Stimulated activated CD8-positive, alpha-beta memory T cell treated with anti-CD3 and anti-CD28 coated beads, Interleukin-15, amount 100 ng/mL, for 24 hours (primary cell): ENCODE data around the gene HOXA7.
A peak's percentile ranks its signal among the peaks of the same experiment; 100 is the strongest.

Source experiments
- DNase-seq: peaks from one replicate; pipeline ENCODE4 v3.0.0-alpha.2; 2020; ENCODE audit warnings: low read depth

Gene HOXA7

DNA sequence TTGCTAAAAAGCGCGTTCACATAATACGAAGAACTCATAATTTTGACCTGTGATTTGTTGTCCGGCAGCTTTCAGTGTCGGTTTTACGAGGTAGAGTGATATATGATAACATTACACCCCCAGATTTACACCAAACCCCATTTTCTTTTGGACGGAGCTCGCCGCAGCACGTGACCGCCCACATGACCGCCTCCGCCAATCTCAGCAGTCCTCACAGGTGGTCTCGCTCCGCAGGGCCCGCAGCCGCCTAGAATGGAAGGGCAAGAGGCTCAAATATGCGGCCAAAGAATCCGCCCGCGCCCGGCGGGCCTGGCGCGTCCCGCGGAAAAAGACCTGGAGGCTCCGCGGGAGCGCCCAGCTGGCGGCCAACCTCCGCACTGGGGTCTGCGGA lies at the start of gene HOXA7:
Gene HOXA7, minus strand, starts transcription at position 168 of the 391 bp plus-strand sequence. Its CDS starts 130 bp downstream, at position 38.
- DNase-seq, result no peak

DNA sequence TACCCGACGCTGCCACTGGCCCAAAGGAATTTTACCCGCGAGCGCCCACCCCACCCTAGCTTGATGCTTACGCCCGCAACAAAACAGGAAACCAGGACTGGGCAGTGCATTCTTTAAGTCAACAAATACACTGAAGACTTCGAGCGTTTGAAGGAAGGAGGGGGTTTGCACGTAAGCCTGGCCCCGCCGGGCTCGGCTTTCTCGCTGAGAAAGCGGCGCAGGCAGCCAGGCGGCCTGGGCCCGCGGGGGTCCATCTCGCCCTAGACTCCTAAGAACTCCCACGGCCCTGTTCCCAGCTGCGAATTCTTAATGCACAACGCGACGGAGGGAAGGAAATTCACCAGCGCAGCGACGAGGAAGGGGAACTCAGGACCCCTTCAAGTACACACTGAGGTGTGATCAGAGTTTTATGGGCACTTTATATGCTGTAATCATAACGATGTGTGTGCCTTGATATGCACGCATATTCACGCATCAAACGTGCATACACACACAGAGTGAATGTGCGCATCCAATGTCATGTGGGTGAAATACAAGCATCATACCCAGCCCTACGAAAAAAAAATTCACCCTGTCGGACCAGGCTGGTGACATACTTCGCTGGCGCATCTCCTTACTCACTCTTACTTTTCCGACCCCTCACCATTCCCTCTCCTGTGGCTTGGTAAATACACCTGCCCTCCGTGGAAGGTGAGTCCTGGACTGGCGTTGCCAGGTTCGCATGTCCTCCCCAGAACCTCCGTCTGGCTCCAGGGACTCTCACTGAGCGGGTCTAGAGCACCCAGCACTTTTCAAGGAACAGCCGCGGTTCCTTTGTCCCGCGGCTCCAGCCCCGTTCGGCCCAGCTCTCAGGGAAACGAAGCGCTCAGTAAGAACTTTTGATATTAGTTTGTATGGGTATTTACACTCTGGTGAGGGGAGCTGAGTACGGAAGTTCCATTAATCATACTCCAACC lies 49.1 kb upstream of the HOXA7 start:
- no peak for DNase-seq

- no peak for DNase-seq
Measured at GRCh38 chr7:27204851-27205322, 48.4 kb upstream of the HOXA7 start.

DNA sequence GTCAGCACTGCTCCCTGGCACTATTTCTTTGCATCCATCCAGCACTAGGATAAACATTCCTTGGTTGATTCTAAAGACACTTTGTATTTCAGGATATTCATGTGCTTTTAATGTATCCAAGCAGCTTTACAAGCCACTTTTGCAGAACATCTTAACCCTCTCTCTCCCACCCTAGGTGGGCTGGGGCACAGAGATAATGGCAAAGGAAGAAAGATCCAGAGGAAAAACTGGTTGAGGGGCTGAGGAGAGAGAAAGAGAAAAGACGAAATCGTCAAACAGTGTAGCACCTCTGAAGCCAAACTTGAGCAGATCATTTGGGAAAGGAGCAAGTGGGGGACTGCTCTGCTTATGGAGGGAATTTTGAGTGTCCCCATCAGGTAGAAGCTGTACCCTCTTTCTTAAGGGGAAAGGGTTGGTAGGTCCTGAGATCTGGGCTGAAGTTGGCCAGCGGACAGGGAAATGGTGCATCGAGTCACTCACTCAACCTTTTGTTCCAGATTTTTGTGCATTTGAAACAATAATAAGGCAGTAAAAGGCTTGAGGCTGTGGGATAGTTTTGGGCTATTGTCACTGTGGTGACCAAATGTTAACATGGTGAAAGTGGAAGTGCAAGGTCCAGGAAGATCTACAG lies 47.6 kb upstream of the HOXA7 start:
- DNase-seq, result no peak

DNA sequence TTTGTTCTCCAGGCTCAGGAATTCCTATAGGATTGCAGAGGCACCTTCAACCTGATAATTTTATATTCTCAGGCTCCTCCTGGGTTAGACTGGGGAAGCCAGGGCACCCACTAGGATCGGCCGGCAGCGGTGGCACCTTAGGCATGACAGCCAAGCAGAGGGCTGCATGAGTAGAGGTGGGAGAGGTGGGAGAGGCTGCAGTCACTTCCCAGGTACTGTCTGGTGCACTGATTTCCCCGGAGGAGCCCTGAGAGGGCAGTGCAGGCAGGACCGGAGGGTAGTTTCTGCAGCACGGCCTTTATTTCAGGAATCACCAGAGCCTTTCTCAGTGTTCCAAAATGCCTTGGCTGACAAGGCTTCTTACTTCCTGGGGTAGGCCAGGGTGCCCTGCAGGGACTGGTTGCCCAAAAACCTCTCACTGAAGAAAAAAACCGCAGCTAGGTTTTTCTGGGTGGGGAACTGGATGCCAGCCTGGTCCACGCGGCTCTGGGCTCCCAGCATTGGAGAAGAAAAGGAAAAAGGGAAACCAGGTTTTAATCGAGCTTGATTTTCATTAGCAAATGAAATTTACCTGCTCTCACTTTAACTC lies 47.0 kb upstream of the HOXA7 start:
- no peak for DNase-seq

- no peak for DNase-seq
Measured at GRCh38 chr7:27202862-27203134, 46.3 kb upstream of the HOXA7 start.

GRCh38 chr7:27202018-27202861 lies 45.8 kb upstream of the HOXA7 start:
- DNase-seq, result no peak

GRCh38 chr7:27201580-27202017 lies 45.1 kb upstream of the HOXA7 start:
- no peak for DNase-seq

DNA sequence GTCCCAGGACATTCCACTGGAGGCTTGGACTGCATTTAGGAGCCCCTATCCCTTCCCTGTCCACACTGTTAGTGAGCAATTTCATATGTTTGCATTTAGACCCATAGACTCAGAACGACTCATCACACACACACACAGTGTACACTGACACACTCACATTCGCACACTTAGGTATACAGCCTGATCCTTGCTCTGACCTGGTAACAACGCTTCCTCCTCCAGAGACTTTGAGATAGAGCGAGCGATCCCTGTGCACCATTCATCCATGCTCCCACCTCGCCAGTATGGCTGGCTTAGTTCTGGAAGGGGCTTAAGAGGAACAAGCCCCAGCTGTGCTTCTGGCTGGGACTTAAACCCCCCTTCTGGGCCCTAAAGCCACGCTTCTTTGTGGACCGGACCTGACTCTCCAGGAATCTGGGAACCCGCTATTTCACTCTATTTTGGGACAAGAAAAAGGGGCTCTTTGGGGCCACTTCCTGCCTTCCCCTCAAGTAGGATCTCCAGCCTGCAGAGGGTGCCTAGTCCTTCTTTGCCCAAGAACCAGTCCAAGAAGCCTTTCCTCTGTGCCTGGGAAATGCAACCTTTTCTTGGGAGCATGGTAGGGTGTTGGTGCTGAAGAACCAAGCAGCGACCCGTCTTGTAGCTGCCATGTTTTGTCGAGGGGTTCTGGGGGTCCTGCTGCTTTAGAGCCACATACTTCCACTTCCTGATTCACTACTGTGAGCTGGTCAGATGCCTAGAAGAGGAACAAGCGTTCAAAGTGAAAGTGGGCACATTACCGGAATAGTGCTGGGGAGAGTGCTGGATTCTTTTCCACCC lies 44.5 kb upstream of the HOXA7 start:
- DNase-seq, result no peak

GRCh38 chr7:27199849-27200760 lies 43.6 kb upstream of the HOXA7 start, which contains the start of gene HOXA13:
HOXA13 (minus strand) TSS chr7:27200091; CDS start chr7:27200077, 14 bp downstream.
- no peak for DNase-seq

GRCh38 chr7:27198871-27199801 lies 42.7 kb upstream of the HOXA7 start:
- DNase-seq, result no peak

GRCh38 chr7:27198138-27198841 lies 41.8 kb upstream of the HOXA7 start:
- no peak for DNase-seq

- no peak for DNase-seq
Measured at GRCh38 chr7:27197137-27198042, 40.9 kb upstream of the HOXA7 start.

DNA sequence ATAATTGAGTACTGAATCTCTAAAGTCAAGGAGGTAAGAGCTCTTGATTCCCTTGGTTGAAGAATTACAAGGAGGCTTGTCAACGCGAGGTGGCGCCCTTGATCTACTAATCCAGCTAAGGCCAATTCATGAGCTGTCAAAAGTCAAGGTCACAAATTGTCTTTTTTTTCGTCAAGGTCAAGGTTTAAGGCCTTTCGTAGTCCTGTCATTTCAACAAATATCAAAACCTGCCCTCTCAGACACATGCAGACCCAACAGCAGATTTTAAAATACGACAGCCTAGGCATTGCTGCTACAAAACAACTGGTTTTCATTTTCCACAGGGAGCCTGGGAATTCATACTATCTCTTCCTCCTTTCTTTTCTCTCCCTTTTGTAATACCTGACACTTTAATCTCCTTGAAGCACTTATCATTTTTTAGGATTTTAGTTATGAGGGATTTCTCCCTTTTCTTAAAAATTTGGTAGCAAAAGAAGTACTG lies 39.9 kb upstream of the HOXA7 start:
- peak; percentile 70 for DNase-seq

DNA sequence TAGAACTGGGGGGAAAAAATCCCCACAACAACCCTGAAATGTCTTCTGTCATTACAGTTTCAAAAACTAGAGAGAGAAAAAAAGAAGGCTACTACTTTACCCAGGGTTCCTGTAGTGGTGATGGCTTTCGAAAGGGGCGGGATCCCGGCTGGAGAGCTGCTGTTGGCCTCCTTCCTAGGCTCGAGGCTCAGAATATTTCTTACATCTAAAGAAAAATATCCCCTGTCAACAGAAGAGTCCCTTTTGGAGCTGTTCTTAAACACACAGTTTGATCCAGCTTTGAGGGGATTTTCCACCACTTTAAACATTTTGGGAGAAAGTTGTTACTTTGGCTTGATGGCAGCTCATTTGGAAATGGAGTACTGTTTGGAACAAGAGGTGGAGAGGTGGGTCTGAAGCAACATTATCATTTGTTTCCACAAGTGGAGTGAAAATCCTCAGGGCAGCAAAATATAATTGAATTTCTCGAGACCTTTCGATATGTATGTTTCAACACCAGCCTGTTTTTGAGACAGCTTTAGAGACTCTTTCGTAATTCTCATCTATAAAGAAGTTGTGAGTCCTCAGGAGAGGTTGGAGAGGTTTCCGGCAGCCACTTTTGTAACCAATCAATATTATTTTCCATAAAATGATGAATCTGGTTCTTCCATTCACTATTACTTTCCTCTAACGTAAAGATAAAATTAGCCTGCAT lies 38.4 kb upstream of the HOXA7 start:
- DNase-seq, result no peak

GRCh38 chr7:27194002-27194352 lies 37.5 kb upstream of the HOXA7 start:
- DNase-seq, result no peak
